Adrenal gland (tissue), 5 donors: ENCODE measurements around the gene HSPB3.
A peak's percentile ranks its signal among the peaks of the same experiment; 100 is the strongest.
"Not testable (repeated sequence)": the region's sequence is repeated elsewhere in the genome, so short reads cannot be mapped to it uniquely, and the experiment has no call there.

Source experiments
- POLR2A ChIP-seq, 2 donors: fragments of 450-650 bp; IDR thresholded peaks; one replicate each; pipeline ENCODE4 v1.6.1; 2017; ENCODE audit warnings: antibody characterized with exemption in 2 of 2, mild to moderate bottlenecking in 2 of 2, moderate library complexity in 1 of 2
- TF ChIP-seq, protein P1 (sequence below), 6 experiments: fragments of 450-650 bp in 4 of 6; fragments of 200-600 bp in 2 of 6; sonication (generic) in 1 of 6; IDR thresholded peaks; 1 replicate in 5 of 6; 2 replicates in 1 of 6; pipeline versions ENCODE4 v1.5.1 to v1.8.0; 2016 to 2021; ENCODE audit warnings: antibody characterized with exemption in 6 of 6, mild to moderate bottlenecking in 2 of 6, moderate library complexity in 1 of 6
- donor health status: DM: no; HTN: no; CAD: no.

DNA sequence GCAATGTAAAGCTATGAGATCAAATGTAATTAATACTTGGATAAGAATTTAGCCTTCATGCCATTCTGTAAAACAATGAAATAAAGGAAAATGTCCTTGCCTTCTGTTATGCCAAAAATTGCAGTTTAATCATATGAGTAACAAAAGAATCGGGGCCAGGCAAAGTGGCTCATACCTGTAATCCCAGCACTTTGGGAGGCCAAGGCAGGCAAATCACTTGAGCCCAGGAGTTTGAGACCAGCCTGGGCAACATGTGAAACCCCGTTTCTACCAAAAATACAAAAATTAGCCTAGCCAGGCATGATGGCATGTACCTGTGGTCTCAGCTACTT lies 34.1 kb downstream of the HSPB3 start:
- TF ChIP-seq, protein P1, sequence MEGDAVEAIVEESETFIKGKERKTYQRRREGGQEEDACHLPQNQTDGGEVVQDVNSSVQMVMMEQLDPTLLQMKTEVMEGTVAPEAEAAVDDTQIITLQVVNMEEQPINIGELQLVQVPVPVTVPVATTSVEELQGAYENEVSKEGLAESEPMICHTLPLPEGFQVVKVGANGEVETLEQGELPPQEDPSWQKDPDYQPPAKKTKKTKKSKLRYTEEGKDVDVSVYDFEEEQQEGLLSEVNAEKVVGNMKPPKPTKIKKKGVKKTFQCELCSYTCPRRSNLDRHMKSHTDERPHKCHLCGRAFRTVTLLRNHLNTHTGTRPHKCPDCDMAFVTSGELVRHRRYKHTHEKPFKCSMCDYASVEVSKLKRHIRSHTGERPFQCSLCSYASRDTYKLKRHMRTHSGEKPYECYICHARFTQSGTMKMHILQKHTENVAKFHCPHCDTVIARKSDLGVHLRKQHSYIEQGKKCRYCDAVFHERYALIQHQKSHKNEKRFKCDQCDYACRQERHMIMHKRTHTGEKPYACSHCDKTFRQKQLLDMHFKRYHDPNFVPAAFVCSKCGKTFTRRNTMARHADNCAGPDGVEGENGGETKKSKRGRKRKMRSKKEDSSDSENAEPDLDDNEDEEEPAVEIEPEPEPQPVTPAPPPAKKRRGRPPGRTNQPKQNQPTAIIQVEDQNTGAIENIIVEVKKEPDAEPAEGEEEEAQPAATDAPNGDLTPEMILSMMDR (IDR thresholded peaks at IDR 0.05), result peak in 2 of 6 experiments; percentile 1 to 9
- not testable (repeated sequence) for TF ChIP-seq POLR2A (IDR thresholded peaks at IDR 0.05)
